GM10248 (cell line): ENCODE measurements around the gene PIGK.
"Not testable (repeated sequence)": the region's sequence is repeated elsewhere in the genome, so short reads cannot be mapped to it uniquely, and the experiment has no call there.

Source experiments
- CTCF ChIA-PET: fragments of 300-600 bp; sonication (Branson Sonifier 250); formaldehyde crosslinking; extraction: SDS; loops from one replicate; lab custom pipeline; 2021; ENCODE audit warnings: antibody characterized with exemption; lab: Yijun Ruan, JAX
- POLR2A ChIA-PET: fragments of 350-650 bp; sonication (Branson Sonifier 250); formaldehyde crosslinking; extraction: SDS; loops from one replicate; lab custom pipeline; 2020; ENCODE audit warnings: antibody characterized with exemption; lab: Yijun Ruan, JAX
- DNase-seq: peaks from one replicate; pipeline ENCODE4 v3.0.0; 2012; ENCODE audit errors: extremely low spot score
- TF ChIP-seq, protein P1 (sequence below): IDR thresholded peaks from 2 replicates; pipeline ENCODE4 v1.5.1; 2012; ENCODE audit warnings: mild to moderate bottlenecking, low read depth; ENCODE audit errors: extremely low read depth, missing control alignments, control extremely low read depth

The PIGK gene

DNA sequence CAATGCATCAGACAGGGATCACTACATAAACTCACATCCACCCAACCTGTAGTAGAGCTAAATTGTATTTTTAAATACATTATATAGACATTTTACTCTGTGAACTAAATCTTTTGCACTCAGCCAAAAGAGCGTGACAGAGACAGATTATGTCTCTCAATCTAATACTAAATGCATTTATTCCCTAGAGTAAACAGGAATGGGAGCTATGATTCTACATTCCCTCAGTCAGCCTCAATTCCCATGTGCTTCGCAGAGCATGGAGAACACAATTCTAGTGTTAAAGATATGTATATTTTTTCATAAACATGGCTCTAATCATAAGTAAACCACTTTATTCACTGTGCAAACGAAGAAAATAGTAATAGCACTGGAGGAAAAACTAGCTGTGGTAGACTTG, 16.5 kb downstream of the PIGK start:
- TF ChIP-seq, protein P1, sequence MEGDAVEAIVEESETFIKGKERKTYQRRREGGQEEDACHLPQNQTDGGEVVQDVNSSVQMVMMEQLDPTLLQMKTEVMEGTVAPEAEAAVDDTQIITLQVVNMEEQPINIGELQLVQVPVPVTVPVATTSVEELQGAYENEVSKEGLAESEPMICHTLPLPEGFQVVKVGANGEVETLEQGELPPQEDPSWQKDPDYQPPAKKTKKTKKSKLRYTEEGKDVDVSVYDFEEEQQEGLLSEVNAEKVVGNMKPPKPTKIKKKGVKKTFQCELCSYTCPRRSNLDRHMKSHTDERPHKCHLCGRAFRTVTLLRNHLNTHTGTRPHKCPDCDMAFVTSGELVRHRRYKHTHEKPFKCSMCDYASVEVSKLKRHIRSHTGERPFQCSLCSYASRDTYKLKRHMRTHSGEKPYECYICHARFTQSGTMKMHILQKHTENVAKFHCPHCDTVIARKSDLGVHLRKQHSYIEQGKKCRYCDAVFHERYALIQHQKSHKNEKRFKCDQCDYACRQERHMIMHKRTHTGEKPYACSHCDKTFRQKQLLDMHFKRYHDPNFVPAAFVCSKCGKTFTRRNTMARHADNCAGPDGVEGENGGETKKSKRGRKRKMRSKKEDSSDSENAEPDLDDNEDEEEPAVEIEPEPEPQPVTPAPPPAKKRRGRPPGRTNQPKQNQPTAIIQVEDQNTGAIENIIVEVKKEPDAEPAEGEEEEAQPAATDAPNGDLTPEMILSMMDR: no peak
- POLR2A ChIA-PET: no interaction called here
- DNase-seq: no peak
- CTCF ChIA-PET: interaction anchor here (1.0 to 1.6 kb wide), 2 partner anchors 42 to 48 kb away, joined by 3 read pairs; no protein-coding TSS in a partner anchor

DNA sequence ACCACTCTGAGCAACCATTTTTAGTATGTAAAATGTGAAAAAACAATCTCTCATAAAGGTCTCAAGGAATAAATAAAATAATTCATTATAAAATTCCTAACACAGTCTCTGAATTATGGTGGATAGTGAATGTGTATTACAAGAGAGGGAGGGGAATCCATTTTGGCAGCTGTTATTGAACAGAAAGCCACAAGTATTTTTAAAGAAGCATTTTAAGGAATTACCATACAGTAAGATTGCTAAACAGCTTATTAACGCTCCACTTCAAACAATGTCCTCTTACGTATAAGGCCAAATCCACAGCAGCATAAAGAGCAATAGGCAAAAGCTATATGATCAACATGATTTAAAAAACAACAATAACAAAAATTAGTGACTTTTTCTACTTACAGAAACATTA, 18.4 kb downstream of the PIGK start:
- CTCF ChIA-PET: interaction anchor here (1.3 to 1.8 kb wide), 2 partner anchors 10 to 11 kb away, joined by 4 to 6 read pairs; no protein-coding TSS in a partner anchor
- POLR2A ChIA-PET: no interaction called here
- DNase-seq: no peak
- TF ChIP-seq, protein P1: no peak

DNA sequence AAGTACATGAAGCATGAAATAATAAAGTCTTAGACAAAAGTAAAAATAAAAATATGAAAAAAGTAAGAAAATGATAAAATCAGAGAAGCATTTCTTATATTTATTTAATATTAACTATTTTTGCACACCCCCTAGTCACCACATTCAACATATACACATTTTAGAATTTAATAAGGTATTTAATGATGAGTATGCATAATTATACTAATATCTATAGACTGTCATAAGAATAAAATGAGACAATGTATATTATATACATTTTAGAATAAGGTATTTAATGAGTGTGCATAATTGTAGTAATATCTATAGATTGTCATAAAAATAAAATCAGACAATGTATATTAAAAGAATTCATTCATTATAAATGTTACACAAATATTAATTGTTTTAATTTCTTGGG, 18.9 kb downstream of the PIGK start:
- DNase-seq: no peak
- TF ChIP-seq, protein P1: no peak
- CTCF ChIA-PET: interaction anchor here (1.8 kb wide), 1 partner anchor 10 kb away, joined by 6 read pairs; no protein-coding TSS in a partner anchor
- POLR2A ChIA-PET: no interaction called here

DNA sequence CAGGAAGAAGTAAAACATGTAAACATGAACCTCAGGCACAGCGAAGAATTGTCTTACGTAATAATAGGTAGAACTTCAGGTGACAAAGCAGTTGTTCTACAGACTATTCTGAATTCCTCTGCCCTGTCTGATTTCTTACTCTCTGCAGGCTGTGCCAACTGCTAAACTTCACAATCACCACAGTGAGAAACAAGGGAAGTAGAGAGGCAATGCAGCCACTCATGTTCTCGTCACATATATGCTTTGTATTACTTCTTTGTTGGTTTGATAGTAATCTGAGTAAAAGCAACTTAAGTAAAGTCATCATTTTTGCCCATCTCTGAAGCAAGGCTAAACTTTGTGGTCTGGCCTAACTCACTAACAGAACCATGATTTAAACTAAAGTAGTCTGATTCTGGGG, 21.9 kb downstream of the PIGK start:
- CTCF ChIA-PET: interaction anchor here (1.5 kb wide), 1 partner anchor 14 kb away, joined by 3 read pairs; no protein-coding TSS in a partner anchor
- no peak for DNase-seq
- TF ChIP-seq, protein P1: no peak
- POLR2A ChIA-PET: no interaction called here

DNA sequence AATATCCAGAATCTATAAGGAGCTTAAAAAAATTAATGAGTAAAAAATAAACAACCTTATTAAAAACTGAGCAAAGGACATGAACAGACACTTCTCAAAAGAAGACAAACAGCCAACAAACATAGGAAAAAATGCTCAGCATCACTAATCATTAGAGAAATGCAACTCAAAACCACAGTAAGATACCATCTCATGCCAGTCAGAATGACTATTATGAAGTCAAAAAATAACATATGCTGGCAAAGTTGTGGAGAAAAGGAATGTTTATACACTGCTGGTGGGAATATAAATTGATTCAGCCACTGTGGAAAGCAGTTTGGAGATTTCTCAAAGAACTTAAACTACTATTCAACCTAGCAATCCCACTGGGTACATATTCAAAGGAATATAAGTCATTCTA, 25.3 kb downstream of the PIGK start:
- ChIA-PET CTCF (interaction anchor here (1.1 kb wide), 1 partner anchor 12 kb away, joined by 3 read pairs; no protein-coding TSS in a partner anchor), POLR2A (no interaction called here)
- TF ChIP-seq, protein P1: no peak
- no peak for DNase-seq

DNA sequence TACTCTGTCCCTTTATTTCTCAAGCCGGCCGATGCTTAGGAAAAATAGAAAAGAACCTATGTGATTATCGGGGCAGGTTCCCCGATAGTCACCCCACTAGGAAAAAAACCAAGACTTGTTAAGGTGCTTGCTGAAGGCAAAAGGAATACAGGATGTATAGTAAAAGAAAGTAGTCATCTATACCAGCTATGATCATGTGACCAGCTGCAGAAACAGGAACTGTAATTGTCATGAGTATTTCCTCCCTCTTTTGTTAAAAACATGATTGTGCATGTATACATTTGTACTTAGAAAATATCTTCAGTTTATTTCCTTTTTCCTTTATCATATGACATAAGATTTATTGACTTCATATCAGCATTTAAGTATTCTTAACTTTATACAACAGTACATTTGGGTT, 30.5 kb downstream of the PIGK start:
- CTCF ChIA-PET: no interaction called here

DNA sequence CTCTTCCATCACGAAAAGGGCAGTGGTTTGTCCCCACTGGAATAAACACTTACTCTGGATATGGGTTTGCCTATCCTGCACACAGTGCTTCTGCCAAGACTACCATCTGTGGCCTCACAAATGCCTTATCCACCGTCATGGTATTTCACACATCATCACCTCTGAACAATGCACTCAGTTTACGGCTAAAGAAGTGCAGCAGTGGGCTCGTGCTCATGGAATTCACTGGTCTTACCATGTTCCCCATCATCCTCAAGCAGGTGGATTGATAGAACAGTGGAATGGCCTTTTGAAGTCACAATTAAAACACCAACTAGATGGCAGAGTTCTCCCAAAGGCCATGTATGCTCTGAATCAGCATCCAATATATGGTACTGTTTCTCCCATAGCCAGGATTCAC, 32.3 kb downstream of the PIGK start:
- DNase-seq, POLR2A ChIA-PET, CTCF ChIA-PET: not testable (repeated sequence)

More for the DNA sequence above, 30.5 kb downstream of the PIGK start:
- TF ChIP-seq, protein P1: no peak
- POLR2A ChIA-PET: no interaction called here
- no peak for DNase-seq
